WTC11 (cell line): Measurements from ENCODE around the gene CISH.

ENCODE experiments used
- ATF2 ChIP-seq: sonication (generic); formaldehyde crosslinking; IDR thresholded peaks from 2 replicates; pipeline ENCODE4 v1.8.1; 2022; ENCODE audit warnings: low read depth, missing genetic modification reagents, borderline replicate concordance
- CTCF ChIP-seq: fragments of 200-600 bp; IDR thresholded peaks from 2 replicates; pipeline ENCODE4 v1.8.0; 2022; ENCODE audit warnings: antibody characterized with exemption
- FOXJ3 ChIP-seq: sonication (generic); formaldehyde crosslinking; IDR thresholded peaks from 2 replicates; pipeline ENCODE4 v1.9.0; 2021; ENCODE audit warnings: missing genetic modification reagents, mild to moderate bottlenecking, borderline replicate concordance
- KAT7 ChIP-seq: sonication (generic); formaldehyde crosslinking; IDR thresholded peaks from 2 replicates; pipeline ENCODE4 v1.8.1; 2023; ENCODE audit warnings: missing genetic modification reagents, mild to moderate bottlenecking, borderline replicate concordance
- MLX ChIP-seq: sonication (generic); formaldehyde crosslinking; IDR thresholded peaks from 2 replicates; pipeline ENCODE4 v1.8.1; 2023; ENCODE audit warnings: mild to moderate bottlenecking, missing genetic modification reagents, moderate library complexity
- NR2C2 ChIP-seq: sonication (generic); formaldehyde crosslinking; IDR thresholded peaks from 2 replicates; pipeline ENCODE4 v1.8.0; 2022; ENCODE audit warnings: mild to moderate bottlenecking, missing genetic modification reagents
- SP1 ChIP-seq: sonication (generic); formaldehyde crosslinking; conservative IDR thresholded peaks from 2 replicates; pipeline ENCODE4 v1.8.1; 2022; ENCODE audit warnings: missing genetic modification reagents
- ZBTB43 ChIP-seq: sonication (generic); formaldehyde crosslinking; IDR thresholded peaks from 2 replicates; pipeline ENCODE4 v1.8.1; 2023; ENCODE audit warnings: mild to moderate bottlenecking, missing genetic modification reagents
- ZNF121 ChIP-seq: sonication (generic); formaldehyde crosslinking; IDR thresholded peaks from 2 replicates; pipeline ENCODE4 v1.8.0; 2023; ENCODE audit warnings: missing genetic modification reagents
- ZNF138 ChIP-seq: sonication (generic); formaldehyde crosslinking; conservative IDR thresholded peaks from 2 replicates; pipeline ENCODE4 v1.8.1; 2022; ENCODE audit warnings: mild to moderate bottlenecking, moderate library complexity, missing genetic modification reagents
- ZNF281 ChIP-seq: sonication (generic); formaldehyde crosslinking; IDR thresholded peaks from 2 replicates; pipeline ENCODE4 v1.8.0; 2023; ENCODE audit warnings: mild to moderate bottlenecking, missing genetic modification reagents
- ZNF416 ChIP-seq: fragments of 250-450 bp; sonication (Bioruptor Pico); IDR thresholded peaks from 2 replicates; pipeline ENCODE4 v1.9.0; 2021; ENCODE audit warnings: mild to moderate bottlenecking, inconsistent platforms

GRCh38 chr3:50617911-50618481 lies 6.4 kb upstream of the CISH start:
- no peak for TF ChIP-seq ZNF121 (CRISPR knock-in tag)
- TF ChIP-seq NR2C2 (CRISPR knock-in tag) = no peak
- TF ChIP-seq CTCF = no peak
- no peak for TF ChIP-seq ATF2 (CRISPR knock-in tag)
- no peak for TF ChIP-seq SP1 (CRISPR knock-in tag)
- no peak for TF ChIP-seq KAT7
- TF ChIP-seq FOXJ3 (CRISPR knock-in tag) = no peak
- no peak for TF ChIP-seq ZBTB43 (CRISPR knock-in tag)
- no peak for TF ChIP-seq ZNF281 (CRISPR knock-in tag)
- TF ChIP-seq MLX (CRISPR knock-in tag) = no peak
- TF ChIP-seq ZNF416 (CRISPR knock-in tag) = no peak
- TF ChIP-seq ZNF138 (CRISPR knock-in tag) = no peak
